SK-N-SH treated with all-trans-retinoic acid at 6 μM for 48 hours (cell line): Measurements from ENCODE around the gene SCAPER.

Experiments used
- ATAC-seq: fragments of 200-7000 bp; cut with Tn5 transposase; 3 replicates; pipeline ENCODE4 v1.9.1; 2020; ENCODE audit warnings: mild to moderate bottlenecking, moderate library complexity
- ARNTL ChIP-seq: fragments of 450-650 bp; formaldehyde crosslinking; IDR thresholded peaks from 2 replicates; pipeline ENCODE4 v1.5.0; 2020; ENCODE audit warnings: low read depth, mild to moderate bottlenecking, moderate library complexity, borderline replicate concordance
- BACH2 ChIP-seq: fragments of 250-450 bp; sonication (Bioruptor Pico); IDR thresholded peaks from 2 replicates; pipeline ENCODE4 v1.9.0; 2021; ENCODE audit warnings: mild to moderate bottlenecking, borderline replicate concordance
- CSDC2 ChIP-seq: fragments of 250-450 bp; sonication (Bioruptor Pico); IDR thresholded peaks from 2 replicates; pipeline ENCODE4 v1.5.0; 2020; ENCODE audit warnings: mild to moderate bottlenecking, moderate library complexity
- CSRNP3 ChIP-seq: fragments of 250-450 bp; sonication (Bioruptor Pico); IDR thresholded peaks from 2 replicates; pipeline ENCODE4 v1.5.1; 2021; ENCODE audit warnings: mild to moderate bottlenecking, moderate library complexity
- ESRRG ChIP-seq: fragments of 250-450 bp; sonication (Bioruptor Pico); IDR thresholded peaks from 2 replicates; pipeline ENCODE4 v1.6.1; 2021; ENCODE audit warnings: mild to moderate bottlenecking
- GLIS3 ChIP-seq: fragments of 250-450 bp; sonication (Bioruptor Pico); IDR thresholded peaks from 2 replicates; pipeline ENCODE4 v1.5.0; 2020; ENCODE audit warnings: mild to moderate bottlenecking, moderate library complexity
- PATZ1 ChIP-seq: fragments of 250-450 bp; sonication (Bioruptor Pico); IDR thresholded peaks from 2 replicates; pipeline ENCODE4 v1.8.0; 2020; ENCODE audit warnings: mild to moderate bottlenecking, moderate library complexity, borderline replicate concordance
- POU6F1 ChIP-seq: fragments of 250-450 bp; sonication (Bioruptor Pico); IDR thresholded peaks from 2 replicates; pipeline ENCODE4 v1.8.0; 2021; ENCODE audit warnings: low read depth, mild to moderate bottlenecking, moderate library complexity, borderline replicate concordance
- PPARA ChIP-seq: fragments of 250-450 bp; sonication (Bioruptor Pico); IDR thresholded peaks from 2 replicates; pipeline ENCODE4 v1.5.0; 2020; ENCODE audit warnings: mild to moderate bottlenecking, borderline replicate concordance
- RARB ChIP-seq: fragments of 250-450 bp; sonication (Bioruptor Pico); IDR thresholded peaks from 2 replicates; pipeline ENCODE4 v1.8.0; 2021; ENCODE audit warnings: mild to moderate bottlenecking, moderate library complexity
- SNAI2 ChIP-seq: fragments of 250-450 bp; sonication (Bioruptor Pico); IDR thresholded peaks from 2 replicates; pipeline ENCODE4 v1.5.0; 2020; ENCODE audit warnings: mild to moderate bottlenecking, moderate library complexity
- TCF4 ChIP-seq: fragments of 250-450 bp; sonication (Bioruptor Pico); IDR thresholded peaks from 2 replicates; pipeline ENCODE4 v1.8.0; 2021; ENCODE audit warnings: mild to moderate bottlenecking, moderate library complexity, borderline replicate concordance
- TOX ChIP-seq: fragments of 250-450 bp; sonication (Bioruptor Pico); IDR thresholded peaks from 2 replicates; pipeline ENCODE4 v1.8.0; 2021; ENCODE audit warnings: mild to moderate bottlenecking, moderate library complexity, borderline replicate concordance
- TSHZ2 ChIP-seq: fragments of 250-450 bp; sonication (Bioruptor Pico); IDR thresholded peaks from 2 replicates; pipeline ENCODE4 v1.5.0; 2020; ENCODE audit warnings: mild to moderate bottlenecking, moderate library complexity
- ZC3H10 ChIP-seq: fragments of 250-450 bp; sonication (Bioruptor Pico); IDR thresholded peaks from 2 replicates; pipeline ENCODE4 v1.5.1; 2021; ENCODE audit warnings: mild to moderate bottlenecking, moderate library complexity
- ZFP3 ChIP-seq: fragments of 250-450 bp; sonication (Bioruptor Pico); IDR thresholded peaks from 2 replicates; pipeline ENCODE4 v1.5.0; 2020; ENCODE audit warnings: mild to moderate bottlenecking, moderate library complexity
- ZFP30 ChIP-seq: fragments of 450-650 bp; formaldehyde crosslinking; IDR thresholded peaks from 2 replicates; pipeline ENCODE4 v1.5.0; 2022; ENCODE audit warnings: mild to moderate bottlenecking, moderate library complexity
- ZNF565 ChIP-seq: fragments of 450-650 bp; formaldehyde crosslinking; conservative IDR thresholded peaks from 2 replicates; pipeline ENCODE4 v1.5.0; 2020; ENCODE audit warnings: low read depth, mild to moderate bottlenecking, moderate library complexity
- ZNF70 ChIP-seq: fragments of 450-650 bp; formaldehyde crosslinking; IDR thresholded peaks from 2 replicates; pipeline ENCODE4 v1.5.0; 2020; ENCODE audit warnings: mild to moderate bottlenecking, moderate library complexity
- ZNF8 ChIP-seq: fragments of 450-650 bp; formaldehyde crosslinking; IDR thresholded peaks from 2 replicates; pipeline ENCODE4 v1.5.0; 2020; ENCODE audit warnings: mild to moderate bottlenecking, moderate library complexity

The SCAPER gene

GRCh38 chr15:76626611-76627010 lies 278.5 kb downstream of the SCAPER start:
- TF ChIP-seq PPARA (no peak), ESRRG (no peak), ZFP3 (CRISPR knock-in tag) (no peak), TCF4 (CRISPR knock-in tag) (no peak), ZNF8 (CRISPR knock-in tag) (no peak), POU6F1 (no peak)
- TF ChIP-seq, all 23 proteins: peak for 0
- no peak for ATAC-seq

- no peak for ATAC-seq
- TF ChIP-seq PATZ1 (no peak), TOX (CRISPR knock-in tag) (no peak)
Observed at GRCh38 chr15:76625267-76625666, 279.9 kb downstream of the SCAPER start.

GRCh38 chr15:76614725-76615124 lies 290.4 kb downstream of the SCAPER start:
- ATAC-seq = no peak
- TF ChIP-seq GLIS3 (CRISPR knock-in tag) (no peak), RARB (CRISPR knock-in tag) (no peak), PATZ1 (no peak), CSDC2 (CRISPR knock-in tag) (no peak), ESRRG (no peak), ZFP3 (CRISPR knock-in tag) (no peak), POU6F1 (no peak), TOX (CRISPR knock-in tag) (no peak), ARNTL (CRISPR knock-in tag) (no peak), BACH2 (no peak)

GRCh38 chr15:76588811-76589747 lies 316.1 kb downstream of the SCAPER start:
- TF ChIP-seq TSHZ2 (CRISPR knock-in tag) (no peak), GLIS3 (CRISPR knock-in tag) (no peak), ZNF70 (CRISPR knock-in tag) (no peak), SNAI2 (CRISPR knock-in tag) (no peak), TOX (CRISPR knock-in tag) (no peak), CSDC2 (CRISPR knock-in tag) (no peak), RARB (CRISPR knock-in tag) (no peak), PATZ1 (no peak), ZC3H10 (CRISPR knock-in tag) (no peak), ESRRG (no peak), CSRNP3 (CRISPR knock-in tag) (no peak), ZNF565 (CRISPR knock-in tag) (no peak), ZFP30 (CRISPR knock-in tag) (no peak), ZNF8 (CRISPR knock-in tag) (no peak), ARNTL (CRISPR knock-in tag) (no peak), PPARA (no peak), ZFP3 (CRISPR knock-in tag) (no peak)
- no peak for ATAC-seq
